ENCODE results near the gene OTC. TPM values are rescaled to one million over a fixed set of nuclear protein-coding genes. Genes with fewer than 3 reads are reported as not detected.

OTC gene
- total RNA-seq (not detected), polyA plus RNA-seq (under 1 TPM in 1 of 2 donors, not detected in 1; 0.08 TPM)
- long read RNA-seq, donor 1 = 0 reads
- long read RNA-seq, donor 2 = 0 reads
- long read RNA-seq, donor 3 = 0 reads

DNA sequence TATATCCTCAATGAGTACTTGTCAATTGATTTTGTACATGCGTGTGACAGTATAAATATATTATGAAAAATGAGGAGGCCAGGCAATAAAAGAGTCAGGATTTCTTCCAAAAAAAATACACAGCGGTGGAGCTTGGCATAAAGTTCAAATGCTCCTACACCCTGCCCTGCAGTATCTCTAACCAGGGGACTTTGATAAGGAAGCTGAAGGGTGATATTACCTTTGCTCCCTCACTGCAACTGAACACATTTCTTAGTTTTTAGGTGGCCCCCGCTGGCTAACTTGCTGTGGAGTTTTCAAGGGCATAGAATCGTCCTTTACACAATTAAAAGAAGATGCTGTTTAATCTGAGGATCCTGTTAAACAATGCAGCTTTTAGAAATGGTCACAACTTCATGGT is at the start of gene OTC:
Gene OTC, plus strand, starts transcription at position 243 of the 400 bp plus-strand sequence. Its CDS starts 93 bp downstream, at position 336.
- H3K27ac ChIP-seq = no peak within 1 kb of the TSS
- peaks cover 0 to 3% (median 0%) of the 10 kb centered on the region in 12 donors for H3K4me1 ChIP-seq
- DNase-seq = no peak
- TF ChIP-seq POLR2A (IDR thresholded peaks at IDR 0.05) (no peak), CTCF (IDR thresholded peaks at IDR 0.05) (no peak)
- H3K36me3 ChIP-seq = no peaks in the 10 kb centered on the region
- H3K9me3 ChIP-seq = no peaks in the 10 kb centered on the region
- 76 to 93% (median 83%) methylated on average over 4 of the region's 4 CpGs for WGBS, 4 donors
- ATAC-seq = no peak
- intact Hi-C loops (cut with DNase I) = no loop called here
- H3K27me3 ChIP-seq = peaks cover 0 to 5% (median 0%) of the 10 kb centered on the region in 9 donors
- no peak within 1 kb of the TSS for H3K4me3 ChIP-seq

DNA sequence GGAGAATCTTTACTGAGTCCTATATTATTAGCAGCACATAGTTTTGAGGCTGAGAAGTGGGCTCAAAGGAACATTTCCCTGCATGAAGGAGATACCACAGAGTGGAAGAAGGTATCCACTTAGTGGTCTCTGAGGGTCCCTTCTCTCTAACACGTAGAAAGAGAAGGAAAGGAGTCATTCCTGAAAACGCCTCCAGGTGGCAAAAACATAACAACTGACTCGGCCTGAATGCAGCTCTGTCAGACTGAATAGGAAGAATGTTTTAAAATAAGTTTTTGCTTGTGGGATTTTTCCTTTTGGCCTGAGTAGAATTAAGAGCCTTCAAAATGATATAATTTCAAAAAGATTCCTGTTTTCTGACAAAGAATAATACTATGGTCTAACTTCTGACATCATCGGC is 48.4 kb upstream of the OTC start:
- intact Hi-C loops (cut with DNase I) = no loop called here
- H3K4me3 ChIP-seq = no peak overlapping the region
- H3K9me3 ChIP-seq = no peaks in the 10 kb centered on the region
- peaks cover 0 to 15% (median 0%) of the 10 kb centered on the region in 9 donors for H3K36me3 ChIP-seq
- H3K27ac ChIP-seq = no peak overlapping the region
- DNase-seq (no peak), ATAC-seq (no peak)
- no peaks in the 10 kb centered on the region for H3K27me3 ChIP-seq
- H3K4me1 ChIP-seq = no peaks in the 10 kb centered on the region
- 39 to 59% (median 48%) methylated on average over 4 of the region's 4 CpGs for WGBS, 4 donors
- TF ChIP-seq CTCF (IDR thresholded peaks at IDR 0.05) (peak in 4 of 12 donors; percentile 20 to 30 (median 26)), POLR2A (IDR thresholded peaks at IDR 0.05) (no peak)

- intact Hi-C loops (cut with DNase I) = no loop called here
- Histone ChIP-seq H3K4me1 (no peaks in the 10 kb centered on the region), H3K27me3 (no peaks in the 10 kb centered on the region), H3K27ac (peak overlapping the region in 3 of 12 donors; percentile 39 to 53 (median 47)), H3K9me3 (no peaks in the 10 kb centered on the region), H3K4me3 (no peak overlapping the region), H3K36me3 (peaks cover 0 to 23% (median 0%) of the 10 kb centered on the region in 9 donors)
- ATAC-seq (peak; percentile 44 to 83 (median 70)), DNase-seq (no peak)
- TF ChIP-seq POLR2A (IDR thresholded peaks at IDR 0.05) (peak in 1 of 2 donors; percentile 19), CTCF (IDR thresholded peaks at IDR 0.05) (no peak)
- 55 to 64% (median 61%) methylated on average over 3 of the region's 3 CpGs for WGBS, 4 donors
Measured at GRCh38 chrX:38305971-38306370, 46.4 kb upstream of the OTC start.

GRCh38 chrX:38311743-38312142 is 40.7 kb upstream of the OTC start:
- intact Hi-C loops (cut with DNase I) = no loop called here
- TF ChIP-seq POLR2A (IDR thresholded peaks at IDR 0.05) (no peak), CTCF (IDR thresholded peaks at IDR 0.05) (no peak)
- Histone ChIP-seq H3K36me3 (peaks cover 0 to 27% (median 0%) of the 10 kb centered on the region in 9 donors), H3K9me3 (no peaks in the 10 kb centered on the region), H3K4me1 (no peaks in the 10 kb centered on the region), H3K27me3 (no peaks in the 10 kb centered on the region), H3K27ac (no peak overlapping the region), H3K4me3 (no peak overlapping the region)
- DNase-seq (no peak), ATAC-seq (no peak)
- WGBS, 4 donors = 70 to 99% (median 84%) methylated on average over 2 of the region's 2 CpGs

Measured in heart left ventricle (tissue), 16 donors.